Stimulated activated CD4-positive, alpha-beta T cell treated with anti-CD3 and anti-CD28 coated beads, TNF-alpha, amount 100 ng/mL, for 1 hour (primary cell): ENCODE results near the gene GOLGA3.
"Not testable (repeated sequence)": the region's sequence is repeated elsewhere in the genome, so short reads cannot be mapped to it uniquely, and the experiment has no call there.

Experiments used
- DNase-seq, 3 donors: peaks; one replicate each; pipeline ENCODE4 v3.0.0-alpha.2; 2020; ENCODE audit warnings: low read depth in 3 of 3, low spot score in 1 of 3

GOLGA3 gene, protein sequence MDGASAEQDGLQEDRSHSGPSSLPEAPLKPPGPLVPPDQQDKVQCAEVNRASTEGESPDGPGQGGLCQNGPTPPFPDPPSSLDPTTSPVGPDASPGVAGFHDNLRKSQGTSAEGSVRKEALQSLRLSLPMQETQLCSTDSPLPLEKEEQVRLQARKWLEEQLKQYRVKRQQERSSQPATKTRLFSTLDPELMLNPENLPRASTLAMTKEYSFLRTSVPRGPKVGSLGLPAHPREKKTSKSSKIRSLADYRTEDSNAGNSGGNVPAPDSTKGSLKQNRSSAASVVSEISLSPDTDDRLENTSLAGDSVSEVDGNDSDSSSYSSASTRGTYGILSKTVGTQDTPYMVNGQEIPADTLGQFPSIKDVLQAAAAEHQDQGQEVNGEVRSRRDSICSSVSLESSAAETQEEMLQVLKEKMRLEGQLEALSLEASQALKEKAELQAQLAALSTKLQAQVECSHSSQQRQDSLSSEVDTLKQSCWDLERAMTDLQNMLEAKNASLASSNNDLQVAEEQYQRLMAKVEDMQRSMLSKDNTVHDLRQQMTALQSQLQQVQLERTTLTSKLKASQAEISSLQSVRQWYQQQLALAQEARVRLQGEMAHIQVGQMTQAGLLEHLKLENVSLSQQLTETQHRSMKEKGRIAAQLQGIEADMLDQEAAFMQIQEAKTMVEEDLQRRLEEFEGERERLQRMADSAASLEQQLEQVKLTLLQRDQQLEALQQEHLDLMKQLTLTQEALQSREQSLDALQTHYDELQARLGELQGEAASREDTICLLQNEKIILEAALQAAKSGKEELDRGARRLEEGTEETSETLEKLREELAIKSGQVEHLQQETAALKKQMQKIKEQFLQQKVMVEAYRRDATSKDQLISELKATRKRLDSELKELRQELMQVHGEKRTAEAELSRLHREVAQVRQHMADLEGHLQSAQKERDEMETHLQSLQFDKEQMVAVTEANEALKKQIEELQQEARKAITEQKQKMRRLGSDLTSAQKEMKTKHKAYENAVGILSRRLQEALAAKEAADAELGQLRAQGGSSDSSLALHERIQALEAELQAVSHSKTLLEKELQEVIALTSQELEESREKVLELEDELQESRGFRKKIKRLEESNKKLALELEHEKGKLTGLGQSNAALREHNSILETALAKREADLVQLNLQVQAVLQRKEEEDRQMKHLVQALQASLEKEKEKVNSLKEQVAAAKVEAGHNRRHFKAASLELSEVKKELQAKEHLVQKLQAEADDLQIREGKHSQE (N-terminal part only)

GRCh38 chr12:132828706-132829534 lies at the start of gene GOLGA3:
GOLGA3 (minus strand) TSS chr12:132828869; CDS start chr12:132822128, 6,741 bp downstream.
- peak; percentile 88 to 94 (median 93) for DNase-seq

GRCh38 chr12:132874620-132875019 lies 46.0 kb upstream of the GOLGA3 start:
- DNase-seq = not testable (repeated sequence)

DNA sequence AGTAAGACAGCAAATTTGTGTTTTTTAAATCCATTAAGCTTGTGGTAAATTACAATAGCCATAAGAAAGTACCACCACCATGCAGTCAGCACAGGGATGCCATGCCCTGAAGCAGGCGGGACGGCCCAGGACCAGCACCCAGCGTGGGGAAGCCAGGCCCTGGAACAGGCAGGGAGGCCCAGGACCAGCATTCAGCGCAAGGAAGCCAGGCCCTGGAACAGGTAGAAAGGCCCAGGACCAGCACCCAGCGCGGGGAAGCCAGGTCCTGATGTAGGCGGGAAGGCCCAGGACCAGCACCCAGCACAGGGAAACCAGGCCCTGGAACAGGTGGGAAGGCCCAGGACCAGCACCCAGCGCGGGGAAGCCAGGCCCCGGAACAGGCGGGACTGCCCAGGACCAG lies 45.5 kb upstream of the GOLGA3 start:
- no peak for DNase-seq

DNA sequence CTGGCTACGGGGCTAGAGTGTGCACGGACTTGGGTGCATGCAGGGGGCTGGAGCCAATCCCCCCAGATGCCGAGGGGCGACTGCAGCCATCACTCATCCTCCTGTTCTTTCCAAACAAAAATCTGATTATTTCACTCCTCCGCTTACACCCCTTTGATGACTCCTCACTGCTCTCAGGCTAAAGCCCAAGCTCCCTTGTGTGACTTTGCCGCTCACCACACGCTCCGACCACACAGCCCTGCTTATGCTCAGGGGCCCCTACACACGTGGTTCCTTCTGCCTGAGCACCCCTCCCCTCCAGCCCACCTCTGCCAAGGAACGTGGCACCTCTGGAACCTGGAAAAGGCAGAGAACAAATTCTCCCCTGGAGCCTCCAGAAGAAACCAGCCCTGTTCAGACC lies 45.1 kb upstream of the GOLGA3 start:
- DNase-seq = no peak

DNA sequence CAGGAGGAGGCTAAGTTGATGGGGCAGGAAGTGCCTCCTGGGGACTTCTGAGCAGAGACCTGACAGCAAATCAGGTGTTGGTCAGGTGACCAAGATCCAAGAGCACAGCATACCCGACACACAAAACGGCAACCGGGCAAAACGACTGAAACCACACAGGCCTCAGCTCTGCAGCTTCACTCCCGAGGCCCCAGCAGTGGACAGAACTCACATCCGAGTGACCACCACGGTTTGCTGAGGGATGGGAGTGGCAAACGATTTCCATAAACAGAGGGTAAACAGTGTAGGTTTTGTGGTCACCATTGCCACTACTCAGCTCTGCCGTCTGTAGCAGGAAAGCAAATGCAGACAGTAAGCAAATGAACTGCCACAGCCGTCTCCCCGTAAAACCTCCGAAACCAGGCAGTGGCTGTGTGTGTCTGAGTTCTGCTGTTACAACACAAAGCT lies 44.3 kb upstream of the GOLGA3 start:
- DNase-seq = no peak

DNA sequence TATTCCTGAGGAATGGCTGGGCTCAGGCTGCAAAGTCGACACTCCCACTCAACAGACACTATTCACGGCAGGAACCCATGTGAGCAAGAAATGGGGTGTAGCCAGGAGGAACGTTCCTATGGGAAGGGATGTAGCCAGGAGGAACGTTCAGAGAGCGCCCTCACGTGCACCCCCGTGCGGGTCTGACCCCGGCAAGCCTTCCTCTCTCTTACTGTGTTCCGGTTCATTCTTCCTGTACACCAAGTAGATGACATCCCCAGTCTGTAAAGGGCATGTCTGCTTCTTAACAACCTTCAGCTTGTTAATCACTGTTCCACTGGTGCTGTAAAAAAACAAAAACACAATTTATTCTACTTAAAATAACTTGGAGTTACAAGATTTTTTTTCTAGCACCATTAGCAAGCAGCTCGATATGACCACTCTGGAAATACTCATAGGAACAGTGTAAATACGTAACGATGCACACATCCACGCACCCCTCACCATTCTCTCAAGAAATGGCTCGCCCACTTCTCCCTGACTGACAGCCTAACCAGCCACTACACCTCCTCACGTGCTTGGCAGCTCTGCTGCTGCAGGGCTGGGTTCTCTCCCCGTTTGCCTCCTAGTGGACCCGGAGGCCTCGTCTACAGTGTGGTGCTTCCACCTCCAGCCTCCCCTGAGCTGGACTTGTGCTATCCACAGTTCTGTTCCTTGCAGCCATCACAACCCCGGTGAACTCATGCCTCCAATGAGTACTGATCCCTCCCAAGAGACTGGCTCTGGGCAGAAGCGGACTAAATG lies 43.6 kb upstream of the GOLGA3 start:
- no peak for DNase-seq

- no peak for DNase-seq
Observed at GRCh38 chr12:132869551-132869950, 40.9 kb upstream of the GOLGA3 start.

- no peak for DNase-seq
Observed at GRCh38 chr12:132866251-132866828, 37.7 kb upstream of the GOLGA3 start.

DNA sequence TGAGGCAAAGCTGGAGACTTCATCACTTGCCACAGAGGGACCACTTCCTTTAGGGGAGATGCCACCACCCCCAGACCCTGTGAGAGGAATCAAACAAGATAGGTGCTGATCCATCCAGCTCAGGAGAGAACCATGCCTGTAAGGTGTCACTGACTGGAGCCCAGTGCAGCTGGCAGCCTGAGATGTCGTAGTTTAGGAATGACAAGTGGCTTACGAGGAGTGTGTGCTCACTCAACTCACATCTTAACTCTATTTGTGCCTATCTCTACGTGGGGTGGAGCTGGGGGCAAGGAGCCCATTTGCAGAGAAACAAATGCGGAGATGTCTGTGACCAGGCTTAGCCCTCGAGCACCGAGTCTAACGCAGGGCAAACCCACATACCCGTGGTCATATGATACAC lies 32.9 kb upstream of the GOLGA3 start:
- no peak for DNase-seq

DNA sequence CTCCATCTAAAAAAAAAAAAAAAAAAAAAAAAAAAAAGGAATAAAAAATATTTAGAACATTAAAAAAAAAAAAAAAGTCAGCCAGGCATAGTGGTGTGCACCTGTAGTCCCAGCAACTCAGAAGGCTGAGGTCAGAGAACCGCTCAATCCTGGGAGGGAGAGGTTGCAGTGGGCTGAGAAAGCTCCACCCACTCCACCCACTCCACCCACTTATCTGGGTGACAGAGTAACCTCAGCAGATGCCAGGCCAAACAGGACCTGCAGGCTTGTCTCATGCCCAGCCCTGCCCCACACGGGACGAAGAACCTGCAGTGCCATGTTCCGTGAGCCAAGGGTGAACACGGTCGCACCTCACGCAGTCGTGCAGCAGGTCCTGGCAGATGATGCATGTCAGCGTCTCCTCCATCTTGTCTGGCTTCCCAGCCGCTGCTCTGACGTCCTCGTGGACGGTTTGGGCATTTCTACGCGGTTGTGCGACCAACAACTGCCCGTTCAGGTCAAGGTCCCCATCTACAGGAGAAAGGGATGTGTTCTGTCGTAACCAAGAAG lies 30.1 kb upstream of the GOLGA3 start:
- no peak for DNase-seq

DNA sequence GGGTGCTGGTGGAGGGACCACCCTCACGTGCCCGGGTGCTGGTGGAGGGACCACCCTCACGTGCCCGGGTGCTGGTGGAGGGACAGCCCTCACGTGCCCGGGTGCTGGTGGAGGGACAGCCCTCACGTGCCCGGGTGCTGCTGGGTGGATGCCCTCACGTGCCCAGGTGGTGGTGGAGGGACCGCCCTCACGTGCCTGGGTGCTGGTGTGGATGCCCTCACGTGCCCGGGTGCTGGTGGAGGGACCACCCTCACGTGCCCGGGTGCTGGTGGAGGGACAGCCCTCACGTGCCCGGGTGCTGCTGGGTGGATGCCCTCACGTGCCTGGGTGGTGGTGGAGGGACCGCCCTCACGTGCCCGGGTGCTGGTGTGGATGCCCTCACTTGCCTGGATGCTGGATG lies 28.4 kb upstream of the GOLGA3 start:
- not testable (repeated sequence) for DNase-seq

- DNase-seq = no peak
Observed at GRCh38 chr12:132856581-132856980, 27.9 kb upstream of the GOLGA3 start.

DNA sequence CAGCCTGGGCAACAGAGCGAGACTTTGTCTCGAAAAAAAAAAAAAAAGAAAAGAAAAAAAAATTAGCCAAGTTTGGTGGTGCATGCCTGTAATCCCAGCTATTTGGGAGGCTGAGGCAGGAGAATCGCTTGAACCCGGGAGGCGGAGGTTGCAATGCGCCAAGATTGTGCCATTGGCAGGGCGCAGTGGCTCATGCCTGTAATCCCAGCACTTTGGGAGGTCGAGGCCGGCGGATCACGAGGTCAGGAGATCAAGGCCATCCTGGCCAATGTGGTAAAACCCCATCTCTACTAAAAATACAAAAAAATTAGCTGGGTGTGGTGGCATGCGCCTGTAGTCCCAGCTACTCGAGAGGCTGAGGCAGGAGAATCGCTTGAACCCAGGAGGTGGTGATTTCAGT lies 26.5 kb upstream of the GOLGA3 start:
- DNase-seq = not testable (repeated sequence)

- no peak for DNase-seq
Observed at GRCh38 chr12:132853285-132854092, 24.8 kb upstream of the GOLGA3 start.

DNA sequence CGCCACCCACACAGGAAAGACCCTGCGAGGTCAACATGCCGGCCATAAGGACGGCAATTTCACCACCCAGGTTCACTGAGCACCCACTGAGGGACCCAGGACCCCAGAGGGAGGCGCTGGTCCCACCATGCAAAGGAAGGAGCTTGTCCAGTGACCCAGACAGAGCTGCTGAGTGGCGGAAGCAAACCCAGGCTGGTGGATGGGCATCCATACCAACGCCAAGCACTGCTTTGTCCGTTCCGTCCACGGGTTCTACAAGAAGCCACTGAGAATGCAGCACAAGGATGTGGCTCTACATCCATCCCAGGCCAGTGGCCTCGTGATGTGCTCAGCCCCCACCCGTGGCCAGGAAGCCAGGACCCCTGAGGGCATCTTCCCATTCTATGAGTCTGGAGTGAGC lies 23.8 kb upstream of the GOLGA3 start:
- DNase-seq = no peak

GRCh38 chr12:132851465-132851864 lies 22.8 kb upstream of the GOLGA3 start:
- DNase-seq = no peak

GRCh38 chr12:132850291-132850690 lies 21.6 kb upstream of the GOLGA3 start:
- no peak for DNase-seq

GRCh38 chr12:132848521-132848920 lies 19.9 kb upstream of the GOLGA3 start:
- DNase-seq = no peak
